Nucleus accumbens (tissue), 56 donors: ENCODE data around the gene ZBP1.

Experiments used
- DNase-seq, 56 donors: peaks; one replicate each; lab custom pipeline; 2025; lab: John Stamatoyannopoulos, UW

The ZBP1 gene

GRCh38 chr20:57562541-57563465 is 57.4 kb downstream of the ZBP1 start:
- no peak for DNase-seq

GRCh38 chr20:57561356-57562279 is 58.6 kb downstream of the ZBP1 start:
- DNase-seq = no peak

- no peak for DNase-seq
Observed at GRCh38 chr20:57560554-57561355, 59.5 kb downstream of the ZBP1 start, which contains the start of gene PCK1. Gene PCK1, plus strand, starts transcription at chr20:57561110. Its CDS starts 302 bp downstream, at chr20:57561412.

GRCh38 chr20:57559658-57560553 is 60.3 kb downstream of the ZBP1 start:
- no peak for DNase-seq

DNA sequence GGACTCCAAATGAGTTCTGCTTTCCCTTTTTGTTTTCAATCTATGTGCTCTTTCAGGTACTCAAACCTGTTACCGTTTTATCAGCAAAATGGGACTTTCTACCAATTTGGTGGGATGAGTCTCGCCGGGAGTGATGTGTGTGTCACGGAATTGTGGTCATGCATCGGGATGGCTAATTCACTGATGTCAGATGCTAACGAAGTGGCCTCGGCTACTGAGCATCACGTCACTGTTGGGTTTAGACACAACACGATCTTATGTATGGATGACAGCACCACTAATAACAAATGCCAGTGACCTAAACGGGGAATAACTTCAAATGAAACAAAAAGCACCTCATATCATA is 61.0 kb downstream of the ZBP1 start:
- no peak for DNase-seq

GRCh38 chr20:57558614-57559288 is 61.5 kb downstream of the ZBP1 start:
- DNase-seq = no peak

GRCh38 chr20:57557926-57558613 is 62.2 kb downstream of the ZBP1 start:
- no peak for DNase-seq

- DNase-seq = no peak
Observed at GRCh38 chr20:57556980-57557274, 63.3 kb downstream of the ZBP1 start.

GRCh38 chr20:57555457-57556184 is 64.6 kb downstream of the ZBP1 start:
- no peak for DNase-seq
